ENCODE data around the gene GPSM3.

GRCh38 chr6:32214126-32214525 is 21.7 kb upstream of the GPSM3 start:
- no peak for TF ChIP-seq ZNF610 (tag by site-specific recombination; IDR thresholded peaks at IDR 0.05; ENCODE audit: borderline replicate concordance)
- no peak for TF ChIP-seq ZNF776 (tag by site-specific recombination; IDR thresholded peaks at IDR 0.05; ENCODE audit: borderline replicate concordance)
- no peak for TF ChIP-seq BCL11B (tag by site-specific recombination; IDR thresholded peaks at IDR 0.05; ENCODE audit: low read depth)
- no peak for TF ChIP-seq CTCF (tag by site-specific recombination; IDR thresholded peaks at IDR 0.05)
- TF ChIP-seq ZNF426 (tag by site-specific recombination; IDR thresholded peaks at IDR 0.05): no peak
- no peak for TF ChIP-seq KLF16 (tag by site-specific recombination; IDR thresholded peaks at IDR 0.05)
- TF ChIP-seq, protein P1, sequence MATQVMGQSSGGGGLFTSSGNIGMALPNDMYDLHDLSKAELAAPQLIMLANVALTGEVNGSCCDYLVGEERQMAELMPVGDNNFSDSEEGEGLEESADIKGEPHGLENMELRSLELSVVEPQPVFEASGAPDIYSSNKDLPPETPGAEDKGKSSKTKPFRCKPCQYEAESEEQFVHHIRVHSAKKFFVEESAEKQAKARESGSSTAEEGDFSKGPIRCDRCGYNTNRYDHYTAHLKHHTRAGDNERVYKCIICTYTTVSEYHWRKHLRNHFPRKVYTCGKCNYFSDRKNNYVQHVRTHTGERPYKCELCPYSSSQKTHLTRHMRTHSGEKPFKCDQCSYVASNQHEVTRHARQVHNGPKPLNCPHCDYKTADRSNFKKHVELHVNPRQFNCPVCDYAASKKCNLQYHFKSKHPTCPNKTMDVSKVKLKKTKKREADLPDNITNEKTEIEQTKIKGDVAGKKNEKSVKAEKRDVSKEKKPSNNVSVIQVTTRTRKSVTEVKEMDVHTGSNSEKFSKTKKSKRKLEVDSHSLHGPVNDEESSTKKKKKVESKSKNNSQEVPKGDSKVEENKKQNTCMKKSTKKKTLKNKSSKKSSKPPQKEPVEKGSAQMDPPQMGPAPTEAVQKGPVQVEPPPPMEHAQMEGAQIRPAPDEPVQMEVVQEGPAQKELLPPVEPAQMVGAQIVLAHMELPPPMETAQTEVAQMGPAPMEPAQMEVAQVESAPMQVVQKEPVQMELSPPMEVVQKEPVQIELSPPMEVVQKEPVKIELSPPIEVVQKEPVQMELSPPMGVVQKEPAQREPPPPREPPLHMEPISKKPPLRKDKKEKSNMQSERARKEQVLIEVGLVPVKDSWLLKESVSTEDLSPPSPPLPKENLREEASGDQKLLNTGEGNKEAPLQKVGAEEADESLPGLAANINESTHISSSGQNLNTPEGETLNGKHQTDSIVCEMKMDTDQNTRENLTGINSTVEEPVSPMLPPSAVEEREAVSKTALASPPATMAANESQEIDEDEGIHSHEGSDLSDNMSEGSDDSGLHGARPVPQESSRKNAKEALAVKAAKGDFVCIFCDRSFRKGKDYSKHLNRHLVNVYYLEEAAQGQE (tag by site-specific recombination; IDR thresholded peaks at IDR 0.05): no peak
- no peak for TF ChIP-seq ZNF692 (tag by site-specific recombination; IDR thresholded peaks at IDR 0.05)
- no peak for TF ChIP-seq ZNF335 (tag by site-specific recombination; conservative IDR thresholded peaks at IDR 0.05)
- no peak for TF ChIP-seq ATF2 (tag by site-specific recombination; IDR thresholded peaks at IDR 0.05; ENCODE audit: low read depth)
